ENCODE data around the gene NTF4. TPM values are rescaled to one million over a fixed set of nuclear protein-coding genes. Genes with fewer than 3 reads are reported as not detected.

The NTF4 gene
- not detected for total RNA-seq

- H3K36me3 Mint-ChIP-seq (ENCODE audit: low read depth), result no peaks in the 10 kb centered on the region
- no peaks in the 10 kb centered on the region for H3K9me3 Mint-ChIP-seq
- H3K27ac Mint-ChIP-seq, result no peak within 1 kb of the TSS
- H3K4me1 Mint-ChIP-seq (ENCODE audit: low read depth), result peaks cover 2% of the 10 kb centered on the region
- intact Hi-C loops (cut with micrococcal nuclease), result no loop called here
- CTCF ChIA-PET, result interaction anchor here (0.5 kb wide), 1 partner anchor 277 kb away, joined by 3 read pairs; no protein-coding TSS in a partner anchor
- no peak within 1 kb of the TSS for H3K4me3 Mint-ChIP-seq
- peaks cover 53% of the 10 kb centered on the region for H3K27me3 Mint-ChIP-seq (ENCODE audit: low read depth)
- DNase-seq, result no peak
These were observed at the start of gene NTF4 for GRCh38 chr19:49064768-49065611. Gene NTF4 (minus strand): TSS chr19:49064818. CDS start chr19:49061997, 2,821 bp downstream.

GRCh38 chr19:49113762-49114629, 49.4 kb upstream of the NTF4 start, which contains the start of gene LIN7B:
Gene LIN7B (plus strand): TSS chr19:49114370. CDS start chr19:49114405, 35 bp downstream.
- H3K9me3 Mint-ChIP-seq, result no peaks in the 10 kb centered on the region
- intact Hi-C loops (cut with micrococcal nuclease), result loop anchor here (1.0 to 10.0 kb wide), 4 partner anchors 29 to 341 kb away; partner anchors contain the start of genes ALDH16A1, GYS1, PIH1D1 and PPP1R15A
- peak within 1 kb of the TSS; percentile 75 for H3K4me3 Mint-ChIP-seq
- DNase-seq, result peak; percentile 65
- H3K27me3 Mint-ChIP-seq (ENCODE audit: low read depth), result no peaks in the 10 kb centered on the region
- peaks cover 4% of the 10 kb centered on the region for H3K36me3 Mint-ChIP-seq (ENCODE audit: low read depth)
- H3K27ac Mint-ChIP-seq, result no peak within 1 kb of the TSS
- H3K4me1 Mint-ChIP-seq (ENCODE audit: low read depth), result peaks cover 28% of the 10 kb centered on the region
- CTCF ChIA-PET, result interaction anchor here (0.6 to 3.3 kb wide), 22 partner anchors 7 to 357 kb away, joined by 3 to 27 read pairs (median 3); partner anchors contain the start of genes GYS1 and RUVBL2

- CTCF ChIA-PET, result interaction anchor here (0.9 to 1.2 kb wide), 2 partner anchors 14 kb away, joined by 5 to 6 read pairs; no protein-coding TSS in a partner anchor
- H3K27me3 Mint-ChIP-seq (ENCODE audit: low read depth), result no peaks in the 10 kb centered on the region
- H3K27ac Mint-ChIP-seq, result no peak overlapping the region
- no peaks in the 10 kb centered on the region for H3K9me3 Mint-ChIP-seq
- no peak overlapping the region for H3K4me3 Mint-ChIP-seq
- intact Hi-C loops (cut with micrococcal nuclease), result loop anchor here (10.0 kb wide), 2 partner anchors 237 to 343 kb away; partner anchors contain the start of genes ALDH16A1, PIH1D1 and PPP1R15A
- H3K4me1 Mint-ChIP-seq (ENCODE audit: low read depth), result peaks cover 15% of the 10 kb centered on the region
- no peak for DNase-seq
- H3K36me3 Mint-ChIP-seq (ENCODE audit: low read depth), result peaks cover 23% of the 10 kb centered on the region
These were observed 46.8 kb upstream of the NTF4 start for GRCh38 chr19:49111218-49111998.

GRCh38 chr19:49110567-49110966, 45.9 kb upstream of the NTF4 start:
- Mint-ChIP-seq H3K27me3 (ENCODE audit: low read depth) (no peaks in the 10 kb centered on the region), H3K27ac (no peak overlapping the region), H3K36me3 (ENCODE audit: low read depth) (peaks cover 25% of the 10 kb centered on the region), H3K9me3 (no peaks in the 10 kb centered on the region), H3K4me1 (ENCODE audit: low read depth) (peaks cover 15% of the 10 kb centered on the region), H3K4me3 (no peak overlapping the region)
- DNase-seq, result no peak
- CTCF ChIA-PET, result interaction anchor here (0.9 to 2.0 kb wide), 2 partner anchors 13 to 98 kb away, joined by 5 read pairs; no protein-coding TSS in a partner anchor
- intact Hi-C loops (cut with micrococcal nuclease), result loop anchor here (10.0 kb wide), 2 partner anchors 236 to 344 kb away; partner anchors contain the start of genes ALDH16A1, PIH1D1 and PPP1R15A

- no peak for DNase-seq
- H3K4me3 Mint-ChIP-seq, result no peak overlapping the region
- H3K27me3 Mint-ChIP-seq (ENCODE audit: low read depth), result no peaks in the 10 kb centered on the region
- CTCF ChIA-PET, result interaction anchor here (2.0 kb wide), 1 partner anchor 99 kb away, joined by 5 read pairs; no protein-coding TSS in a partner anchor
- no peaks in the 10 kb centered on the region for H3K9me3 Mint-ChIP-seq
- peaks cover 27% of the 10 kb centered on the region for H3K36me3 Mint-ChIP-seq (ENCODE audit: low read depth)
- H3K27ac Mint-ChIP-seq, result no peak overlapping the region
- intact Hi-C loops (cut with micrococcal nuclease), result loop anchor here (10.0 kb wide), 2 partner anchors 235 to 345 kb away; partner anchors contain the start of genes ALDH16A1, PIH1D1 and PPP1R15A
- peaks cover 11% of the 10 kb centered on the region for H3K4me1 Mint-ChIP-seq (ENCODE audit: low read depth)
These were observed 45.1 kb upstream of the NTF4 start for GRCh38 chr19:49109569-49110233.

GRCh38 chr19:49109051-49109450, 44.4 kb upstream of the NTF4 start:
- CTCF ChIA-PET, result interaction anchor here (2.0 kb wide), 1 partner anchor 99 kb away, joined by 5 read pairs; no protein-coding TSS in a partner anchor
- Mint-ChIP-seq H3K36me3 (ENCODE audit: low read depth) (peaks cover 31% of the 10 kb centered on the region), H3K27ac (no peak overlapping the region), H3K9me3 (no peaks in the 10 kb centered on the region), H3K27me3 (ENCODE audit: low read depth) (no peaks in the 10 kb centered on the region), H3K4me3 (no peak overlapping the region), H3K4me1 (ENCODE audit: low read depth) (peaks cover 11% of the 10 kb centered on the region)
- DNase-seq, result no peak
- intact Hi-C loops (cut with micrococcal nuclease), result no loop called here

- H3K9me3 Mint-ChIP-seq, result no peaks in the 10 kb centered on the region
- no peak overlapping the region for H3K27ac Mint-ChIP-seq
- H3K4me3 Mint-ChIP-seq, result no peak overlapping the region
- H3K27me3 Mint-ChIP-seq (ENCODE audit: low read depth), result no peaks in the 10 kb centered on the region
- DNase-seq, result no peak
- peaks cover 2% of the 10 kb centered on the region for H3K4me1 Mint-ChIP-seq (ENCODE audit: low read depth)
- peaks cover 31% of the 10 kb centered on the region for H3K36me3 Mint-ChIP-seq (ENCODE audit: low read depth)
- intact Hi-C loops (cut with micrococcal nuclease), result no loop called here
- CTCF ChIA-PET, result no interaction called here
These were observed 43.2 kb upstream of the NTF4 start for GRCh38 chr19:49107625-49108459.

GRCh38 chr19:49106648-49107135, 42.1 kb upstream of the NTF4 start:
- H3K4me3 Mint-ChIP-seq, result no peak overlapping the region
- intact Hi-C loops (cut with micrococcal nuclease), result no loop called here
- no peaks in the 10 kb centered on the region for H3K9me3 Mint-ChIP-seq
- peaks cover 34% of the 10 kb centered on the region for H3K36me3 Mint-ChIP-seq (ENCODE audit: low read depth)
- peak; percentile 73 for DNase-seq
- H3K27me3 Mint-ChIP-seq (ENCODE audit: low read depth), result no peaks in the 10 kb centered on the region
- H3K4me1 Mint-ChIP-seq (ENCODE audit: low read depth), result peaks cover 2% of the 10 kb centered on the region
- no peak overlapping the region for H3K27ac Mint-ChIP-seq
- CTCF ChIA-PET, result interaction anchor here (0.6 to 2.2 kb wide), 12 partner anchors 8 to 122 kb away, joined by 3 to 10 read pairs (median 3); no protein-coding TSS in a partner anchor

GRCh38 chr19:49104229-49104864, 39.7 kb upstream of the NTF4 start:
- Mint-ChIP-seq H3K9me3 (no peaks in the 10 kb centered on the region), H3K27ac (no peak overlapping the region), H3K27me3 (ENCODE audit: low read depth) (no peaks in the 10 kb centered on the region), H3K4me1 (ENCODE audit: low read depth) (peaks cover 2% of the 10 kb centered on the region), H3K36me3 (ENCODE audit: low read depth) (peaks cover 40% of the 10 kb centered on the region), H3K4me3 (no peak overlapping the region)
- CTCF ChIA-PET, result interaction anchor here (1.1 to 2.1 kb wide), 3 partner anchors 11 to 111 kb away, joined by 3 to 16 read pairs (median 4); partner anchors contain the start of genes LIN7B and RUVBL2
- no peak for DNase-seq
- intact Hi-C loops (cut with micrococcal nuclease), result no loop called here

Measured in activated naive CD4-positive, alpha-beta T cell treated with anti-CD3 and anti-CD28 coated beads for 36 hours (primary cell).